B cell (primary cell): ENCODE data around the gene MID2. TPM values are rescaled to one million over a fixed set of nuclear protein-coding genes. Genes with fewer than 3 reads are reported as not detected.

Source experiments
- ATAC-seq: fragments of 200-7000 bp; cut with Tn5 transposase; one replicate; pipeline ENCODE4 v1.10.0; 2021; ENCODE audit warnings: low read depth, mild to moderate bottlenecking, moderate number of reproducible peaks, moderate library complexity
- CTCF ChIA-PET: fragments of 350-600 bp; sonication (Branson Sonifier 250); formaldehyde crosslinking; loops from one replicate; lab custom pipeline; 2021; ENCODE audit warnings: antibody characterized with exemption, inconsistent platforms; lab: Charles Lee
- POLR2A ChIA-PET: fragments of 350-600 bp; sonication (Branson Sonifier 250); formaldehyde crosslinking; loops from one replicate; lab custom pipeline; 2021; ENCODE audit warnings: antibody characterized with exemption; lab: Charles Lee
- DNase-seq: peaks from one replicate; pipeline ENCODE4 v3.0.0; 2013
- H2AFZ ChIP-seq: 2 replicates; pipeline ENCODE4 v1.6.1; 2012; ENCODE audit warnings: mild to moderate bottlenecking, low read depth, low read length; ENCODE audit not compliant: insufficient read depth, poor library complexity, severe bottlenecking
- H3K27ac ChIP-seq, 2 donors: 1 replicate in 1 of 2; 2 replicates in 1 of 2; pipeline ENCODE4 v1.5.1; 2012 to 2013; ENCODE audit warnings: low read length in 2 of 2, mild to moderate bottlenecking in 2 of 2, moderate library complexity in 1 of 2
- H3K27me3 ChIP-seq, 4 experiments: fragments of 200-600 bp in 1 of 4; sonication (generic) in 1 of 4; replicated peaks in 1 of 4; 1 replicate in 2 of 4; 2 replicates in 2 of 4; pipeline versions ENCODE4 v1.6.1 to v1.7.0; 2013 to 2016; ENCODE audit warnings: low read length in 3 of 4, mild to moderate bottlenecking in 2 of 4, mixed read lengths in 1 of 4, moderate library complexity in 1 of 4; ENCODE audit not compliant: insufficient read depth in 4 of 4, control insufficient read depth in 3 of 4; ENCODE audit errors: control extremely low read depth in 1 of 4
- H3K36me3 ChIP-seq, 2 experiments: replicated peaks in 1 of 2; 1 replicate in 1 of 2; 2 replicates in 1 of 2; pipeline versions ENCODE4 v1.6.1 to v1.7.1; 2013; ENCODE audit warnings: low read length in 1 of 2; ENCODE audit not compliant: insufficient read depth in 2 of 2, control insufficient read depth in 1 of 2; ENCODE audit errors: control extremely low read depth in 1 of 2, extremely low read depth in 1 of 2
- H3K4me1 ChIP-seq, 2 donors: fragments of 200-600 bp in 1 of 2; sonication (generic) in 1 of 2; 1 replicate in 1 of 2; 2 replicates in 1 of 2; pipeline versions ENCODE4 v1.5.1 to v1.6.1; 2013 to 2017; ENCODE audit warnings: low read length in 2 of 2; ENCODE audit not compliant: control insufficient read depth in 2 of 2, insufficient read depth in 2 of 2
- H3K4me2 ChIP-seq: replicated peaks from 2 replicates; pipeline ENCODE3; 2012; ENCODE audit warnings: mild to moderate bottlenecking, low read depth, low read length; ENCODE audit not compliant: poor library complexity, severe bottlenecking
- H3K4me3 ChIP-seq, 5 experiments: fragments of 200-600 bp in 1 of 5; sonication (generic) in 1 of 5; 1 replicate in 3 of 5; 2 replicates in 2 of 5; pipeline versions ENCODE4 v1.5.1 to v1.7.0; 2011 to 2016; ENCODE audit warnings: low read length in 4 of 5, mild to moderate bottlenecking in 4 of 5, low read depth in 2 of 5, control low read depth in 1 of 5, moderate library complexity in 1 of 5; ENCODE audit not compliant: insufficient read depth in 1 of 5; ENCODE audit errors: control extremely low read depth in 1 of 5, extremely low read depth in 1 of 5
- H3K79me2 ChIP-seq: fragments of 200-600 bp; sonication (generic); one replicate; pipeline ENCODE4 v1.6.0; 2016; ENCODE audit warnings: low read length; ENCODE audit not compliant: control insufficient read depth, insufficient read depth
- H3K9ac ChIP-seq: fragments of 200-600 bp; sonication (generic); 2 replicates; pipeline ENCODE4 v1.6.1; 2017; ENCODE audit warnings: mild to moderate bottlenecking, low read length, moderate library complexity
- H3K9me3 ChIP-seq, 3 donors: one replicate each; pipeline versions ENCODE4 v1.6.1 to v1.7.1; 2013; ENCODE audit warnings: low read length in 2 of 3; ENCODE audit not compliant: control insufficient read depth in 2 of 3, insufficient read depth in 1 of 3; ENCODE audit errors: control extremely low read depth in 1 of 3
- H4K20me1 ChIP-seq: 2 replicates; pipeline ENCODE4 v1.6.0; 2012; ENCODE audit warnings: mild to moderate bottlenecking, low read length; ENCODE audit not compliant: insufficient read depth, control insufficient read depth, poor library complexity, severe bottlenecking
- H3K27ac Mint-ChIP-seq: one replicate; pipeline ENCODE4 v1.8.0; 2021; ENCODE audit warnings: mixed read lengths
- H3K27me3 Mint-ChIP-seq: one replicate; pipeline ENCODE4 v1.8.0; 2021; ENCODE audit warnings: mixed read lengths
- H3K4me1 Mint-ChIP-seq: one replicate; pipeline ENCODE4 v1.8.0; 2021; ENCODE audit warnings: mixed read lengths
- H3K4me3 Mint-ChIP-seq: one replicate; pipeline ENCODE4 v1.8.0; 2021; ENCODE audit warnings: mixed read lengths
- H3K9me3 Mint-ChIP-seq: one replicate; pipeline ENCODE4 v1.8.0; 2022; ENCODE audit warnings: mixed read lengths; ENCODE audit not compliant: insufficient read depth
- CTCF ChIP-seq: fragments of 200-600 bp; IDR thresholded peaks from one replicate; pipeline ENCODE4 v1.8.0; 2022; ENCODE audit warnings: antibody characterized with exemption, mild to moderate bottlenecking
- EZH2 ChIP-seq: IDR thresholded peaks from 2 replicates; pipeline ENCODE4 v1.6.1; 2012; ENCODE audit warnings: borderline replicate concordance, low read depth, mild to moderate bottlenecking, moderate library complexity, low read length; ENCODE audit not compliant: insufficient read depth, poor library complexity, severe bottlenecking
- WGBS: methylation state at CpG from one replicate; pipeline ENCODE4 v1.1.5; 2013; ENCODE audit warnings: missing lambda C conversion rate; ENCODE audit not compliant: insufficient coverage; 5-methylcytosine and 5-hydroxymethylcytosine counted together
- intact Hi-C: fragments of 100-400 bp; cut with micrococcal nuclease; formaldehyde crosslinking; loops from one replicate; pipeline ENCODE4 v1.10.0; 2022
- polyA plus RNA-seq: library from polyadenylated mRNA; depleted of rRNA; stranded (reverse); fragments of >200 nt; gene quantifications from 2 replicates; pipeline ENCODE4 v1.2.3, GENCODE V29; 2012
- total RNA-seq, 2 donors: library from RNA; stranded (reverse); fragments of 120-200 nt in 1 of 2; gene quantifications; 1 replicate in 1 of 2; 2 replicates in 1 of 2; pipeline versions ENCODE4 v1.2.3 to v1.2.4, GENCODE V29; 2013 to 2022

MID2 gene
- total and polyA plus RNA-seq, 2 donors (not counting 1 experiment from before 2014, with no cell fraction given), result 1.7 to 5.8 TPM

- H3K4me1 Mint-ChIP-seq, result no peaks in the 10 kb centered on the region
- peaks cover 7% of the 10 kb centered on the region for H3K27me3 Mint-ChIP-seq
These were observed 8.9 kb downstream of the MID2 start for GRCh38 chrX:107834275-107835201.

More at GRCh38 chrX:107834275-107835201, 8.9 kb downstream of the MID2 start:
- H2AFZ ChIP-seq, result no peak overlapping the region
- no peaks in the 10 kb centered on the region for H3K9me3 ChIP-seq
- Mint-ChIP-seq H3K27ac (no peak overlapping the region), H3K4me3 (no peak overlapping the region), H3K9me3 (no peaks in the 10 kb centered on the region)
- H3K9ac ChIP-seq, result no peak overlapping the region
- H3K4me1 ChIP-seq, result no peaks in the 10 kb centered on the region
- POLR2A ChIA-PET, result no interaction called here
- H3K4me3 ChIP-seq, result no peak overlapping the region
- H3K36me3 ChIP-seq, result no peaks in the 10 kb centered on the region
- no peak overlapping the region for H3K27ac ChIP-seq
- H4K20me1 ChIP-seq, result no peaks in the 10 kb centered on the region
- TF ChIP-seq EZH2 (no peak), CTCF (no peak)
- DNase-seq (no peak), ATAC-seq (no peak)
- H3K27me3 ChIP-seq, result peaks cover 0 to 5% (median 0%) of the 10 kb centered on the region in 4 experiments
- CTCF ChIA-PET, result no interaction called here
- whole genome bisulfite sequencing, result no CpG with 5 or more reads among the region's 3 CpGs
- H3K4me2 ChIP-seq, result no peak overlapping the region
- H3K79me2 ChIP-seq, result no peaks in the 10 kb centered on the region
- intact Hi-C loops, result no loop called here
